WTC11 (cell line): ENCODE results near the gene P2RY6. TPM values are rescaled to one million over a fixed set of nuclear protein-coding genes. Genes with fewer than 3 reads are reported as not detected.

Experiments
- ATAC-seq: fragments of 200-7000 bp; cut with Tn5 transposase; 2 replicates; pipeline ENCODE4 v1.10.0; 2021; ENCODE audit warnings: mild to moderate bottlenecking, moderate library complexity
- CTCF ChIA-PET: fragments of 300-600 bp; sonication (Branson Sonifier 250); formaldehyde crosslinking; loops from one replicate; lab custom pipeline; 2021; ENCODE audit warnings: antibody characterized with exemption; lab: Charles Lee
- POLR2A ChIA-PET: fragments of 350-600 bp; sonication (Branson Sonifier 250); formaldehyde crosslinking; loops from one replicate; lab custom pipeline; 2021; ENCODE audit warnings: antibody characterized with exemption; lab: Charles Lee
- DNase-seq: peaks from one replicate; pipeline ENCODE4 v3.0.0; 2021; ENCODE audit warnings: low spot score
- H3K27ac Mint-ChIP-seq: 2 replicates; pipeline ENCODE4 v1.8.0; 2021; ENCODE audit warnings: mixed read lengths
- H3K27me3 Mint-ChIP-seq: 2 replicates; pipeline ENCODE4 v1.8.0; 2021; ENCODE audit warnings: low read depth, mild to moderate bottlenecking, moderate library complexity, mixed read lengths
- H3K36me3 Mint-ChIP-seq: 2 replicates; pipeline ENCODE4 v1.8.0; 2021; ENCODE audit warnings: mixed read lengths
- H3K4me1 Mint-ChIP-seq: 2 replicates; pipeline ENCODE4 v1.8.0; 2022; ENCODE audit warnings: mixed read lengths
- H3K4me3 Mint-ChIP-seq: 2 replicates; pipeline ENCODE4 v1.8.0; 2021; ENCODE audit warnings: mild to moderate bottlenecking, moderate library complexity, mixed read lengths
- H3K9me3 Mint-ChIP-seq: 2 replicates; pipeline ENCODE4 v1.8.0; 2021; ENCODE audit warnings: mixed read lengths
- CREB1 ChIP-seq: sonication (generic); formaldehyde crosslinking; IDR thresholded peaks from 2 replicates; pipeline ENCODE4 v1.8.0; 2023; ENCODE audit warnings: mild to moderate bottlenecking, missing genetic modification reagents
- HMGA2 ChIP-seq: fragments of 250-450 bp; sonication (Bioruptor Pico); IDR thresholded peaks from 2 replicates; pipeline ENCODE4 v1.4.0; 2021; ENCODE audit warnings: mild to moderate bottlenecking, moderate library complexity
- HMGXB4 ChIP-seq: sonication (generic); formaldehyde crosslinking; IDR thresholded peaks from 2 replicates; pipeline ENCODE4 v1.8.1; 2023; ENCODE audit warnings: mild to moderate bottlenecking, moderate library complexity, missing genetic modification reagents
- IRF1 ChIP-seq: sonication (generic); formaldehyde crosslinking; IDR thresholded peaks from 2 replicates; pipeline ENCODE4 v1.8.0; 2023; ENCODE audit warnings: missing genetic modification reagents
- PRRX2 ChIP-seq: fragments of 250-450 bp; sonication (Bioruptor Pico); IDR thresholded peaks from 2 replicates; pipeline ENCODE4 v1.8.0; 2021; ENCODE audit warnings: mild to moderate bottlenecking
- RELA ChIP-seq: sonication (generic); formaldehyde crosslinking; IDR thresholded peaks from 2 replicates; pipeline ENCODE4 v1.8.1; 2022; ENCODE audit warnings: missing genetic modification reagents, mild to moderate bottlenecking, borderline replicate concordance
- RORB ChIP-seq: fragments of 250-450 bp; sonication (Bioruptor Pico); IDR thresholded peaks from 2 replicates; pipeline ENCODE4 v1.9.0; 2021; ENCODE audit warnings: mild to moderate bottlenecking
- TEAD1 ChIP-seq: sonication (generic); formaldehyde crosslinking; IDR thresholded peaks from 2 replicates; pipeline ENCODE4 v1.8.0; 2022; ENCODE audit warnings: mild to moderate bottlenecking, missing genetic modification reagents
- ZBTB21 ChIP-seq: sonication (generic); formaldehyde crosslinking; IDR thresholded peaks from 2 replicates; pipeline ENCODE4 v1.8.1; 2023; ENCODE audit warnings: mild to moderate bottlenecking, missing genetic modification reagents, borderline replicate concordance
- ZNF138 ChIP-seq: sonication (generic); formaldehyde crosslinking; conservative IDR thresholded peaks from 2 replicates; pipeline ENCODE4 v1.8.1; 2022; ENCODE audit warnings: mild to moderate bottlenecking, moderate library complexity, missing genetic modification reagents
- ZNF232 ChIP-seq: sonication (generic); formaldehyde crosslinking; IDR thresholded peaks from 2 replicates; pipeline ENCODE4 v1.8.0; 2022; ENCODE audit warnings: mild to moderate bottlenecking, missing genetic modification reagents
- ZNF317 ChIP-seq: sonication (generic); formaldehyde crosslinking; IDR thresholded peaks from 2 replicates; pipeline ENCODE4 v1.8.1; 2023; ENCODE audit warnings: low read depth, mild to moderate bottlenecking, moderate library complexity, missing genetic modification reagents, borderline replicate concordance
- ZNF416 ChIP-seq: fragments of 250-450 bp; sonication (Bioruptor Pico); IDR thresholded peaks from 2 replicates; pipeline ENCODE4 v1.9.0; 2021; ENCODE audit warnings: mild to moderate bottlenecking, inconsistent platforms
- ZNF671 ChIP-seq: fragments of 250-450 bp; sonication (Bioruptor Pico); IDR thresholded peaks from 2 replicates; pipeline ENCODE4 v1.8.0; 2021; ENCODE audit warnings: mild to moderate bottlenecking
- total RNA-seq: library from RNA; stranded (reverse); gene quantifications from 3 replicates; pipeline ENCODE4 v1.2.3, GENCODE V29; 2021
- TF ChIP-seq, protein P1 (sequence below): sonication (generic); formaldehyde crosslinking; IDR thresholded peaks from 2 replicates; pipeline ENCODE4 v1.8.0; 2022; ENCODE audit warnings: mild to moderate bottlenecking, missing genetic modification reagents
- TF ChIP-seq, protein P2 (sequence below): sonication (generic); formaldehyde crosslinking; IDR thresholded peaks from 2 replicates; pipeline ENCODE4 v1.8.1; 2023; ENCODE audit warnings: mild to moderate bottlenecking, missing genetic modification reagents
- TF ChIP-seq, protein P3 (sequence below): sonication (generic); formaldehyde crosslinking; IDR thresholded peaks from 2 replicates; pipeline ENCODE4 v1.8.1; 2022; ENCODE audit warnings: low read depth, mild to moderate bottlenecking, moderate library complexity, missing genetic modification reagents, borderline replicate concordance
- TF ChIP-seq, protein P4 (sequence below): sonication (generic); formaldehyde crosslinking; IDR thresholded peaks from 2 replicates; pipeline ENCODE4 v1.8.1; 2023; ENCODE audit warnings: mild to moderate bottlenecking, missing genetic modification reagents, moderate library complexity

The P2RY6 gene
- total RNA-seq, 1 experiment from 2014 or later: not detected

DNA sequence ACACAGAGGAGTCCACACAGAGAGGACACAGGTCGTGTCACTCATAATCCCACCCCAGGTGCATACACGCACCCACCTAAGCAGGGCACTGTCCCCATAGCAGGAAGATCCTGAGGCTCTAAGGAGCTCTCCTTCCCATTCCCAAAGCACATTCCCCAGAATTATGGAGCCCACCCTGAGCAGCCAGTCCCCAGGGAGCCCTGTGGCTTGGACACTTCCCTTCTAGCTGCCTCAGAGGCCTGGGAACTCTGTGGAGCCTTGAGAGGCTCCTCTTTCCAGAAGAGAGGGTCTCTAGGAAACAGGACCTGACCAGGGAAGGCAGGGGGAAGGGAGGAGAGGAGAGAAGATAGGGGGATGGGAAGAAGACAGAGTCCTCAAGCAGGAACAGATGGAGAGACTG, 65.7 kb downstream of the P2RY6 start (continued):
- TF ChIP-seq IRF1 (CRISPR knock-in tag): no peak
- no peak for TF ChIP-seq ZNF317

GRCh38 chr11:73338279-73338678, 66.1 kb downstream of the P2RY6 start:
- Mint-ChIP-seq H3K4me1 (peaks cover 28% of the 10 kb centered on the region), H3K27me3 (peaks cover 61% of the 10 kb centered on the region)
- CTCF ChIA-PET: interaction anchor here (1.2 to 6.2 kb wide), 6 partner anchors 11 to 1364 kb away, joined by 3 to 270 read pairs (median 8); partner anchors contain the start of gene ARHGEF17

GRCh38 chr11:73340164-73340563, 68.0 kb downstream of the P2RY6 start:
- no peak overlapping the region for H3K4me3 Mint-ChIP-seq
- TF ChIP-seq ZNF232 (CRISPR knock-in tag): no peak
- TF ChIP-seq PRRX2: no peak
- TF ChIP-seq CREB1 (CRISPR knock-in tag): no peak
- TF ChIP-seq TEAD1 (CRISPR knock-in tag): no peak
- TF ChIP-seq HMGA2 (CRISPR knock-in tag): no peak
- TF ChIP-seq, protein P1, sequence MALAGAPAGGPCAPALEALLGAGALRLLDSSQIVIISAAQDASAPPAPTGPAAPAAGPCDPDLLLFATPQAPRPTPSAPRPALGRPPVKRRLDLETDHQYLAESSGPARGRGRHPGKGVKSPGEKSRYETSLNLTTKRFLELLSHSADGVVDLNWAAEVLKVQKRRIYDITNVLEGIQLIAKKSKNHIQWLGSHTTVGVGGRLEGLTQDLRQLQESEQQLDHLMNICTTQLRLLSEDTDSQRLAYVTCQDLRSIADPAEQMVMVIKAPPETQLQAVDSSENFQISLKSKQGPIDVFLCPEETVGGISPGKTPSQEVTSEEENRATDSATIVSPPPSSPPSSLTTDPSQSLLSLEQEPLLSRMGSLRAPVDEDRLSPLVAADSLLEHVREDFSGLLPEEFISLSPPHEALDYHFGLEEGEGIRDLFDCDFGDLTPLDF (CRISPR knock-in tag): no peak
- no peak for TF ChIP-seq RELA (CRISPR knock-in tag)
- no peak for TF ChIP-seq HMGXB4 (CRISPR knock-in tag)
- no peak for TF ChIP-seq ZNF317
- TF ChIP-seq ZBTB21 (CRISPR knock-in tag): no peak
- no peak for TF ChIP-seq ZNF671 (CRISPR knock-in tag)
- no peak for TF ChIP-seq IRF1 (CRISPR knock-in tag)
- no peak for TF ChIP-seq ZNF416 (CRISPR knock-in tag)
- TF ChIP-seq RORB (CRISPR knock-in tag): no peak
- no peaks in the 10 kb centered on the region for H3K36me3 Mint-ChIP-seq
- ChIA-PET POLR2A (no interaction called here), CTCF (interaction anchor here (0.6 to 4.1 kb wide), 7 partner anchors 9 to 42 kb away, joined by 3 to 49 read pairs (median 10); partner anchors contain the start of gene ARHGEF17)
- peaks cover 21% of the 10 kb centered on the region for H3K4me1 Mint-ChIP-seq
- no peaks in the 10 kb centered on the region for H3K9me3 Mint-ChIP-seq
- H3K27ac Mint-ChIP-seq: no peak overlapping the region
- ATAC-seq (no peak), DNase-seq (no peak)
- peaks cover 48% of the 10 kb centered on the region for H3K27me3 Mint-ChIP-seq

More at GRCh38 chr11:73338279-73338678, 66.1 kb downstream of the P2RY6 start:
- POLR2A ChIA-PET: no interaction called here
- no peaks in the 10 kb centered on the region for H3K36me3 Mint-ChIP-seq
- no peak overlapping the region for H3K27ac Mint-ChIP-seq
- no peak for TF ChIP-seq ZNF138 (CRISPR knock-in tag)
- TF ChIP-seq, protein P2, sequence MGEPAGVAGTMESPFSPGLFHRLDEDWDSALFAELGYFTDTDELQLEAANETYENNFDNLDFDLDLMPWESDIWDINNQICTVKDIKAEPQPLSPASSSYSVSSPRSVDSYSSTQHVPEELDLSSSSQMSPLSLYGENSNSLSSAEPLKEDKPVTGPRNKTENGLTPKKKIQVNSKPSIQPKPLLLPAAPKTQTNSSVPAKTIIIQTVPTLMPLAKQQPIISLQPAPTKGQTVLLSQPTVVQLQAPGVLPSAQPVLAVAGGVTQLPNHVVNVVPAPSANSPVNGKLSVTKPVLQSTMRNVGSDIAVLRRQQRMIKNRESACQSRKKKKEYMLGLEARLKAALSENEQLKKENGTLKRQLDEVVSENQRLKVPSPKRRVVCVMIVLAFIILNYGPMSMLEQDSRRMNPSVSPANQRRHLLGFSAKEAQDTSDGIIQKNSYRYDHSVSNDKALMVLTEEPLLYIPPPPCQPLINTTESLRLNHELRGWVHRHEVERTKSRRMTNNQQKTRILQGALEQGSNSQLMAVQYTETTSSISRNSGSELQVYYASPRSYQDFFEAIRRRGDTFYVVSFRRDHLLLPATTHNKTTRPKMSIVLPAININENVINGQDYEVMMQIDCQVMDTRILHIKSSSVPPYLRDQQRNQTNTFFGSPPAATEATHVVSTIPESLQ (CRISPR knock-in tag): no peak
- TF ChIP-seq, protein P3, sequence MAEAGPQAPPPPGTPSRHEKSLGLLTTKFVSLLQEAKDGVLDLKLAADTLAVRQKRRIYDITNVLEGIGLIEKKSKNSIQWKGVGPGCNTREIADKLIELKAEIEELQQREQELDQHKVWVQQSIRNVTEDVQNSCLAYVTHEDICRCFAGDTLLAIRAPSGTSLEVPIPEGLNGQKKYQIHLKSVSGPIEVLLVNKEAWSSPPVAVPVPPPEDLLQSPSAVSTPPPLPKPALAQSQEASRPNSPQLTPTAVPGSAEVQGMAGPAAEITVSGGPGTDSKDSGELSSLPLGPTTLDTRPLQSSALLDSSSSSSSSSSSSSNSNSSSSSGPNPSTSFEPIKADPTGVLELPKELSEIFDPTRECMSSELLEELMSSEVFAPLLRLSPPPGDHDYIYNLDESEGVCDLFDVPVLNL (CRISPR knock-in tag): no peak
- TF ChIP-seq, protein P4, sequence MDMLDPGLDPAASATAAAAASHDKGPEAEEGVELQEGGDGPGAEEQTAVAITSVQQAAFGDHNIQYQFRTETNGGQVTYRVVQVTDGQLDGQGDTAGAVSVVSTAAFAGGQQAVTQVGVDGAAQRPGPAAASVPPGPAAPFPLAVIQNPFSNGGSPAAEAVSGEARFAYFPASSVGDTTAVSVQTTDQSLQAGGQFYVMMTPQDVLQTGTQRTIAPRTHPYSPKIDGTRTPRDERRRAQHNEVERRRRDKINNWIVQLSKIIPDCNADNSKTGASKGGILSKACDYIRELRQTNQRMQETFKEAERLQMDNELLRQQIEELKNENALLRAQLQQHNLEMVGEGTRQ (CRISPR knock-in tag): no peak
- TF ChIP-seq IRF1 (CRISPR knock-in tag): no peak
- ATAC-seq (no peak), DNase-seq (no peak)
- no peak overlapping the region for H3K4me3 Mint-ChIP-seq
- no peaks in the 10 kb centered on the region for H3K9me3 Mint-ChIP-seq
